ENCODE measurements around the gene RRBP1.

RRBP1 gene

DNA sequence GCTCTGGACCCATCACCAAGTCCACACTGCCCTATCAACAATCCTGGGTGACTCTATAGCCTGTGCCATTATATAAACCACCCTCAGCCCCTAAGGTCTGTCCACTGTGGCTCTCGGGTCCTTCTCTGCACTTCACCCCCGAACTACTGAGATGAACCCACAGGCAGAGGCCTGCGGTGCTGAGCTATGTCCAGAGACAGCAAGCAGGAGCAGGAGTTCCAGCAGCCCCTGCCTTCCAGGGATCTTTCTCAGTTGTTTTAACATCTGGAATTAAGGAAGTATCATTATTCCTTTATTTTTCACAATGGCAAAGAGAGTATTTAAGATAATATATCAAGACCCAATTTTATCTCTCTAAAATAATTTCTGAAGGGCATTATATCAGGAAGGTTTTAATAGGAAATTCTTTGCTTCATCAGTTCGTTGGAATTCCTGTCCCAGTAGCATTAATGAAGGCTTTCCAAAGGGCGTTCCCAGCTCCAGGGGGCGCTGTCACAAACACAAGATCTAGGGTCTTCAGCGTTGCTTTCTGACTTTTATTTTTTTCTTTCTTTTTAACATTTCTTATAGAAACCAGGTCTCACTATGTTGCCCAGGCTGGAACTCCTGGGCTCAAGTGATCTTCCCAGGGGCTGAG is 27.3 kb downstream of the RRBP1 start:
- no peaks in the 10 kb centered on the region for H3K27me3 ChIP-seq (ENCODE audit: control insufficient read depth, insufficient read depth, low read length)

DNA sequence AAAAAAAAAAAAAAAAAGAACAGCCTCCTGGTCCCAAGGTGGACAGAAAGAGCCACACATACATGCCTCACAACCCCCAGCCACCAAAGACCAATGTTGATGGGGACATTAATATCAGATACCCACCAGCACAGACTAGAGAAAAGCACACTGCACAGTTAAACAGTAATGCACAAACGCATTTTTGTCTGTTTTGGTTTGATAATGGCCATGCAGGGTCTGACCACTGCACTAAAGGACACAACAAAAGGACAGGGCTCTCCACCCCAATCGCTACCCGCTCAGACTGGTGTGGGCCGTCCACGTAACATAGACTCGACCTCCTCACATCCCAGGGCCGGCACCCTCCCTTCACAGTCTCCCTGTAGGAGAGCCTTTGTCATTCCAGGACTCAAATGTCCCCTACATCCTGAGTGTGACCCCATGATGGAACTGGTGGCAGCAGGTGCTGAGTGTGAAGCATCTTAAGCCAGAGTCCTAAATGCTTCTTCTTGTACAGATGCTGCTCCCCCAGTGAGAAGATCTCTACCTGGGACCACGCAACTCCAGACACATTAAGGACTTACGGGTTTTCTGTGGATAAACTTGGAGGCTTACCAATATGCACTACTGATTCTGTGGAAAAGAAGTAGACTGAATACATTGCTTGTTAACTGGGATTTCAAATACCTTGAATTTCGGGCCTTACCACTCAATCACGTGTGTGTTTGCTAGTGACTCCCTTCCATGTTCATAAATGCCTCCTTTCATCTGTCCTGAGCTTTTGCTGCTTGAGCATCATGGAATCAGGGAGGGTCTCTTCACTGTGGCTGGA is 28.0 kb downstream of the RRBP1 start:
- no peak overlapping the region for H3K4me3 ChIP-seq (ENCODE audit: low read length)
- WGBS (ENCODE audit: insufficient coverage, insufficient read length), result no CpG with 5 or more reads among the region's 11 CpGs
- peaks cover 5% of the 10 kb centered on the region for H3K4me1 ChIP-seq (ENCODE audit: control insufficient read depth, insufficient read depth, low read length)
- H3K27ac ChIP-seq (ENCODE audit: low read length), result no peak overlapping the region
- H3K9me3 ChIP-seq (ENCODE audit: control insufficient read depth, insufficient read depth, low read length), result no peaks in the 10 kb centered on the region
- H3K36me3 ChIP-seq (ENCODE audit: control insufficient read depth, insufficient read depth, low read length), result peaks cover 8% of the 10 kb centered on the region; the same call in 1 of the 2 replicates
- no peak for DNase-seq (ENCODE audit: low read depth, low spot score)
- no peaks in the 10 kb centered on the region for H3K27me3 ChIP-seq (ENCODE audit: control insufficient read depth, insufficient read depth, low read length)

More for the DNA sequence above, 27.3 kb downstream of the RRBP1 start:
- Histone ChIP-seq H3K27ac (ENCODE audit: low read length) (no peak overlapping the region), H3K36me3 (ENCODE audit: control insufficient read depth, insufficient read depth, low read length) (peaks cover 8% of the 10 kb centered on the region), H3K4me1 (ENCODE audit: control insufficient read depth, insufficient read depth, low read length) (peaks cover 5% of the 10 kb centered on the region), H3K9me3 (ENCODE audit: control insufficient read depth, insufficient read depth, low read length) (no peaks in the 10 kb centered on the region), H3K4me3 (ENCODE audit: low read length) (no peak overlapping the region)
- DNase-seq (ENCODE audit: low read depth, low spot score), result peak; percentile 27
- WGBS (ENCODE audit: insufficient coverage, insufficient read length), result no CpG with 5 or more reads among the region's 7 CpGs

DNA sequence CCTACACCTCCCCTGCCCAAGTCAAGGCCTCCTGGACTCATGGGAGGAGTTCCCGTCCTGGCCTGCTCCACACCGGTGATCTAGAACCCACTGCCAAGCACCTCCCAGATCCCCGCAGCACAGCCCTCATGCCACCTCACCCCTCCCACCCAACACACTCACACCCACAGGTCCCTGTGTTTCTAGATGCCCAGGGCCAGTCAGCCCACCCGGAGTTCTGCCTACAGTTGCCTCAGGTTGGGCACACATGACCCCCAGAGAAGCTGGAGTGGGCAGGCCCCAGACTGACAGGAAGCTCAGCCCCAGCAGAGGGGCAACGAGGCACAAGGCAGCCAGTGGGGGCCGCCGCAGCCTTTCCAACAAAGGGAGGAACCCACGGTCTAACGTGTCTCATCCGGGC is 29.6 kb downstream of the RRBP1 start:
- Histone ChIP-seq H3K4me1 (ENCODE audit: control insufficient read depth, insufficient read depth, low read length) (peaks cover 5% of the 10 kb centered on the region), H3K27ac (ENCODE audit: low read length) (no peak overlapping the region), H3K36me3 (ENCODE audit: control insufficient read depth, insufficient read depth, low read length) (no peaks in the 10 kb centered on the region), H3K4me3 (ENCODE audit: low read length) (no peak overlapping the region), H3K27me3 (ENCODE audit: control insufficient read depth, insufficient read depth, low read length) (no peaks in the 10 kb centered on the region), H3K9me3 (ENCODE audit: control insufficient read depth, insufficient read depth, low read length) (no peaks in the 10 kb centered on the region)
- DNase-seq (ENCODE audit: low read depth, low spot score), result no peak
- no CpG with 5 or more reads among the region's 10 CpGs for WGBS (ENCODE audit: insufficient coverage, insufficient read length)

DNA sequence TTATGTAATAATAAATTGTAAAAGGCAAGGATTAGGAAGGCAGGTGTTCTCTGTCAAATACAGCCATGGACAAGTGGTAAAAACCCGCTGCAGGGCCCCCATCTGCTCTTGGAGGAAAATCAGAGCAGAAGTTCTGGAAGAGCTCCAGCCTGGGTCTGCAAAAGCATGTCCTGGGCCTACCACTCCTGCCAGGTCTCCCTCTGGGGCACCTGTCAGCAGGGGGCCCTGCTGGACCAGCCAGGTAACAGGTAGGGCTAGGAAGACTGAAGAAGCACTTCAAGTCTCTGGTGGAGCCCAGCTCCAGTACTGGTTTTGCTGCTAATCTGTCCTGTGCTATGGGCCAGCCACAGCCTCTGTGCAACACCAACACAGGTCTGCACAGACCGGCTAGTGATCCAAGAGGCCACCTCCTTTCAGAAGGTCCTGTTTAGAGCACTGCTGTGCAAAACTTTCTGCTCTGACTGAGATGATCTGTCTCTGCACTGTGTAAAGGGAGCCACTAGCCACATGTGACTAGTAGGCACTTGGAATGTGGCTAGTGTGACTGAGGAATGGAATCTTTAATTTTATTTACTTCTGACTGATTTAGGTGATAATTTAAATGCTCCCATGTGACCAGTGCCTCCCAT is 30.2 kb downstream of the RRBP1 start:
- Histone ChIP-seq H3K36me3 (ENCODE audit: control insufficient read depth, insufficient read depth, low read length) (no peaks in the 10 kb centered on the region), H3K27ac (ENCODE audit: low read length) (no peak overlapping the region), H3K9me3 (ENCODE audit: control insufficient read depth, insufficient read depth, low read length) (no peaks in the 10 kb centered on the region), H3K4me1 (ENCODE audit: control insufficient read depth, insufficient read depth, low read length) (peaks cover 5% of the 10 kb centered on the region), H3K4me3 (ENCODE audit: low read length) (no peak overlapping the region), H3K27me3 (ENCODE audit: control insufficient read depth, insufficient read depth, low read length) (no peaks in the 10 kb centered on the region)
- no peak for DNase-seq (ENCODE audit: low read depth, low spot score)
- no CpG with 5 or more reads among the region's 2 CpGs for WGBS (ENCODE audit: insufficient coverage, insufficient read length)

DNA sequence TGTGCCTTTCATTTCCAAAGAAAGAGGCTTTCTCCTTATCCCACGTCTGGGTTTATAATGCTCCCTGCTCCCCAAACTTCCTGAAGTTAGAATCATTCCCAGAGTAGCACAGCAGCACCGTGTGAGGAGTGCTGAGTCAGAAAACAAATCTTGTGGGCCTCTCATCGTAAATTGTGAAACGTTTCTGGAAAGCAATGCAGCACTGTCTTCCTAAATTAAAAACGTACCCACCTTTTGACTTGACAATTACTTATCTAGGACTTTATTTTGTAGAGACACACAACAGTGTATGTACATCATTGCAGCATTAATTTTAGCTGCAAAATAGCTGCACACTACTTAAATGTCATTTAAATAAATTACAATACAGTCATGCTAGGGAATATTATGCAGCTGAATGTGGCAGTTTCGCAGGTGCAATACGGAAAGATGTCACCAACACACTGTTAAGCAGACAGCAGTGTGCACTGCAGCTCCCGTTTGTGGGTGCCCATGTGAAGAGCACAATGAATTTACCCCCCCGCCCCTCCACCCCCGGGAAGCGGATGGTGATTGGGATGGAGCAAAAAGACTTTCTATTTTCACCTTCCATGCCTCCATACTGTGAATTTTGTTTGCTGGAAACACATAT is 30.8 kb downstream of the RRBP1 start:
- Histone ChIP-seq H3K27me3 (ENCODE audit: control insufficient read depth, insufficient read depth, low read length) (no peaks in the 10 kb centered on the region), H3K36me3 (ENCODE audit: control insufficient read depth, insufficient read depth, low read length) (no peaks in the 10 kb centered on the region), H3K9me3 (ENCODE audit: control insufficient read depth, insufficient read depth, low read length) (no peaks in the 10 kb centered on the region), H3K27ac (ENCODE audit: low read length) (no peak overlapping the region), H3K4me1 (ENCODE audit: control insufficient read depth, insufficient read depth, low read length) (peaks cover 6% of the 10 kb centered on the region), H3K4me3 (ENCODE audit: low read length) (no peak overlapping the region)
- DNase-seq (ENCODE audit: low read depth, low spot score), result no peak
- no CpG with 5 or more reads among the region's 11 CpGs for WGBS (ENCODE audit: insufficient coverage, insufficient read length)

DNA sequence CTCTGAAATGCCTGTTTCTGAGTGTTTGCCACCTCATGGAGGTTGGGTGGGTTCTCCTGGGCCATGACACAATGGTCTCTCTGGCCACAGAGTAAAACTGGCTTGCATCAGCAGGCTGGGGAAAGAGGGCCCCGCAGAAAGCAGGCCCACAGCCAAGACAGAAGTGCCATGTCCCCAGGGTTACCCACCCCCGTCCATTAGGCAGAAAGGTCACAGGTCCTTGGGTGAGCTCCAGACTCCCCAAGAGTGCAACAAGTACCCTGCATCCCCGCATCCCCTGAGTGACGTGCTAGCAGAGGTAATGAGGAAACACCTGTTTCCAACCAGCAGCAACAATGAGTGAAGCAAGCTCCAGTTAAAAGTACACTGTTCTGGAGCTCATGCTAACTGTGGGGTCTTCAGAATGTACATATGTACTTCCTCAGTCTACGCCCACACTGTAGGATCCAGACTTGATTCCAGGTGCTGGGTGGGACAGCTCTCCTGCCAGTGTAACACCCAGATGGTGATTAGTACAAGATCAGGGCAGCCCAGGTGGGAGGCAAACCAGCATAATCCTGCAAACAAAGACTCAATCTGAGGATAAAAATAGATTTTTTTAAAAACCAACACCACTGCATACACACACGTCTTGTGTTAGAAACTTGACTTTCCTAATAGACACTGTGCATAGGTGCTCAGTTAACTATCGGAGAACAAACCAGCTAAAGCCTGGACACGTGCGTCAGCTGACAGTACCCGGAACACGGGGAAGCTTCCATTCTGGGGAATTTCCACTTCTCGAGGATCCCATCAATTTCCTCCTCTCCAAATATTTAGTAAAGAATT is 31.5 kb downstream of the RRBP1 start:
- no peak overlapping the region for H3K27ac ChIP-seq (ENCODE audit: low read length)
- no CpG with 5 or more reads among the region's 12 CpGs for WGBS (ENCODE audit: insufficient coverage, insufficient read length)
- H3K4me3 ChIP-seq (ENCODE audit: low read length), result no peak overlapping the region

DNA sequence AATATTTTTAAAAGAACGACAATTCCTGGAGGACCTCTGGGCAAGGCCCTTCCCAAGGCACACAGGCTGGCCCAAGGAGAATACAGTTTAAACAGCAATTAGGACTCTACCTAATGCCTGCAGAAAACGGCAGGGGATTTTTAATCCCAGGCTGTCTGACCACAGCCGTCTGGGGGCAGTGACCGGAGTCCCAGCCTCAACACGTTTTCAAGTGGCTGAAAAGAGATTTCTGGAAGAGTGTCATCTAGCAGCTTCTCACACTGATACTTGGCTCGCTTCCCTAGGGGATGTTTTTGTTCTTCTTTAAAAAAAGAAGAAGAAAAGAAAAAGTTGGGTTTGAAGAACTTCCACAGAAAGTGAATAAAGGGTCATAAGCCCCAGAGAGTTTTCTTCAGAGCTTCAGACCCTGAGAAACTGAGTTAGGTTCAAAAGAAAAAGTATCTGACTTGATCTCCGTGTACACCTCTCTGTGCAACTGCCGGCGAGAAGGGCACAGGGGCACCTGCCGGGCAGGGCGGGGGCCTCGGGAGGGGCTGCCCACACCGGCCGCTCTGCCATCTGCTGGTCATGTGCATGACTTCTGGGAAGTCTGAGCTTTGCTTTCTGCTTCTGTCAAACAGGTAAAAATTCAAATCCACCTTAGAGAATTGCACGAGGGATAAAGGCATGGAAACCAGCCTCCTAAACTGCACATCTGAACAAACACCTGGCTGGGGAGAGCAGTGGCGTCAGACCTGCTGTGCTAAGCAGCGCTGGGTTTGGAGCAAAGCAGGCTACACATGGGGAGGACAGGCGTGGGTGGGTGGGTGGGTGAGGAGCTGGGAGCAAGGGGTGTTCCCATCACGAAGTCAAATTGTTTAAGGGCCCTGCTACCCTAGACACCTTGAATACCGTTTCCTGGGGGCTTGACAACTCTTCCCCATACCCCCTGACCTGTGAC is 33.0 kb downstream of the RRBP1 start:
- 100% methylated on average over 1 of the region's 20 CpGs for WGBS (ENCODE audit: insufficient coverage, insufficient read length)
- no peaks in the 10 kb centered on the region for H3K9me3 ChIP-seq (ENCODE audit: control insufficient read depth, insufficient read depth, low read length)
- H3K27ac ChIP-seq (ENCODE audit: low read length), result no peak overlapping the region
- H3K36me3 ChIP-seq (ENCODE audit: control insufficient read depth, insufficient read depth, low read length), result no peaks in the 10 kb centered on the region
- DNase-seq (ENCODE audit: low read depth, low spot score), result no peak
- H3K4me3 ChIP-seq (ENCODE audit: low read length), result no peak overlapping the region
- no peaks in the 10 kb centered on the region for H3K27me3 ChIP-seq (ENCODE audit: control insufficient read depth, insufficient read depth, low read length)
- H3K4me1 ChIP-seq (ENCODE audit: control insufficient read depth, insufficient read depth, low read length), result peaks cover 1% of the 10 kb centered on the region; the same call in 1 of the 2 replicates

More for the DNA sequence above, 31.5 kb downstream of the RRBP1 start:
- peaks cover 3% of the 10 kb centered on the region for H3K4me1 ChIP-seq (ENCODE audit: control insufficient read depth, insufficient read depth, low read length)
- no peaks in the 10 kb centered on the region for H3K36me3 ChIP-seq (ENCODE audit: control insufficient read depth, insufficient read depth, low read length)
- H3K27me3 ChIP-seq (ENCODE audit: control insufficient read depth, insufficient read depth, low read length), result no peaks in the 10 kb centered on the region
- no peak for DNase-seq (ENCODE audit: low read depth, low spot score)
- no peaks in the 10 kb centered on the region for H3K9me3 ChIP-seq (ENCODE audit: control insufficient read depth, insufficient read depth, low read length)

DNA sequence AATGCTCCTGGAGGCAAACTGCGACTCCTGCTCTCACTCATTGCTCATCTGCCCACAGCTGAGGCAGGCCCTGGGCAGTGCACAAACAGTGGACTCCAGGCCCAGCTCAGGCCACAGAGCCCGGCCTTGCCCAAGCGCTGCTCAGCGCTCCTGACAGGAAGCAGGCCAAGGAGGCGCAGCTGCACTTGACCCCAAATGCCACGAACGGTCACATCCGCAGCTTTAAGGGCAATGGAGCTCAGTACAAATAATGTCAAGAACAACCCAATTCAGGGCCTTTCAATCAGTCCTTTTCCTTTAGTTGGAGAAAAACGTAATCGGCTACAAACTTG is 33.8 kb downstream of the RRBP1 start:
- no CpG with 5 or more reads among the region's 10 CpGs for WGBS (ENCODE audit: insufficient coverage, insufficient read length)
- Histone ChIP-seq H3K9me3 (ENCODE audit: control insufficient read depth, insufficient read depth, low read length) (no peaks in the 10 kb centered on the region), H3K36me3 (ENCODE audit: control insufficient read depth, insufficient read depth, low read length) (no peaks in the 10 kb centered on the region), H3K27ac (ENCODE audit: low read length) (no peak overlapping the region), H3K27me3 (ENCODE audit: control insufficient read depth, insufficient read depth, low read length) (no peaks in the 10 kb centered on the region), H3K4me1 (ENCODE audit: control insufficient read depth, insufficient read depth, low read length) (peaks cover 1% of the 10 kb centered on the region; the same call in 1 of the 2 replicates), H3K4me3 (ENCODE audit: low read length) (no peak overlapping the region)
- no peak for DNase-seq (ENCODE audit: low read depth, low spot score)
